ENCODE results near the gene CNR1.

CNR1 gene

DNA sequence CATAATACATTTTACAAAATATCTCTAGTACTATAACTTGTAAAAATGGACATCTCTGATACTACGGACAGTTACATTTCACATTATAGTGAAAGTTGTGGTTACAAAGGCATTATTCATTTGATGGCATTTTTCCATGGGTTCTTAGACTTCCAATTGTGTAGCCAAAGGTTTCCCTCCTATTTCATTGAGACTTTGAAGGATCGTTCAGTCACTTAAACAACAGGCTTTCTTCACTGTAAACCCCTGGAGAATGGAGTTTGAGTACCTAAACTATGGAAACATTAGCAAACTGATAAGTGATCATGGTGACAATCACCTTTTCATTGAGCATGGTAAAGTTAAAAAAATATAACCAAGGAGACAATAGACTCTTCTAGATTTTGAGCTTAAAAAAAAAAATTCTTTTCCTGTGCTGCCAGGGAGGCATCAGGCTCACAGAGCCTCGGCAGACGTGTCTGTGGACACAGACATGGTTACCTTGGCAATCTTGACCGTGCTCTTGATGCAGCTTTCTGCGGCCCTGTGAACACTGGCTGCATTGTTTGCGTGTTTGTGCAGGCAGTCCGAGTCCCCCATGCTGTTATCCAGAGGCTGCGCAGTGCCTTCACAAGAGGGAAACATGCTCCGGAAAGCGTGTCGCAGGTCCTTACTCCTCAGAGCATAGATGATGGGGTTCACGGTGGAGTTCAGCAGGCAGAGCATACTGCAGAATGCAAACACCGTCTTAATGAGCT lies 22.6 kb downstream of the CNR1 start:
- FAIRE-seq, result no peak

DNA sequence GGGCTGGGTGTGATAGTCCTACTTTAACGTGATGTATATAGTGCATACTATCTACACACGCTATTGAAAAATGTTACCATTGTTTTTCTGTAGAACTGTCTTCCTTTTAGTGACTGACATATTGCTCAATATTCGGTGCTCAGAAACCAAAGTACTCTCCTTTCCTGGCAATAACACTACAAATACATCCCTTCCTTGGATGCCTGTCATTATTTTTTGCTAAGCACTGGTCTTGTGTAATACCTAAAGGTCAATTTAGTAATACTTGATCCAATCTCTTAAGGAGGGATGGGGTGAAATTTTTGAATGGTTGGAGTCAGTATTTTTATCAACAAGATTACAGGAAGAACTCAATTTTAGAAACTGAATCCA lies 23.9 kb downstream of the CNR1 start:
- no peak for FAIRE-seq

DNA sequence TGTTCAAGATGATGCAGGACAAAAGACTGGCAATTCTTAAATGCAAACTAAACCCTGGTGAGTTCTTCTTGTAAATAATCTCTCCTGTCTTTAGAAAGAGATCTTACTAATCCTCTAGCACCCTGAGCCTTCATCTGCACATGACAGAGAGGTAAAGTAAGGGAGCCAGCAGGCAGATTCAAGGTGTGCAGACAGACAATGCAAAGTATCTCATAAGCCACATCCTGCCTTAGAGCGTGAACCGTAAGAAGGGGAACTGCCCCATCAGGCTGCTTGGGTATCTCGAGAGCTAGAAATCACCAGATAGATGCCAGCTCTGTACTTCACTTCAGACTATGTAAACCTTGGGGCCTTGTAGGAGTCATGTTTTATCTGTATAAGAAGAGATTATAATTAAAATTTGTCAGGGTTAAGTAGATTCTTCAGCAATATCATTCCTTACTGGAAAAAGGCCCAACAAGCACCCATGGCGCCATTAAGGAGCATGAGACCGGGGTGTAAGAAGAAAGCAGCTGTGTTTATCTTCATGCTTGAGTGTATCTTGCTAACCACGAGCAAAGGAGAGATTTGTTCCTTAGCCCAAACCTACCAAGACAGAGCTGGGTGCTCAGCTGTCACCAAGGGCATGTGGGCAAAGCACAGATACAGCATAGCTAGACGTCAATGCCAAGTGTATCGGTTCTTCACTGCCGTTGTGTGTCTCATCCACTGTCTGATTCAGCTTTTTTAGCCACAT lies 24.4 kb downstream of the CNR1 start:
- FAIRE-seq, result no peak

DNA sequence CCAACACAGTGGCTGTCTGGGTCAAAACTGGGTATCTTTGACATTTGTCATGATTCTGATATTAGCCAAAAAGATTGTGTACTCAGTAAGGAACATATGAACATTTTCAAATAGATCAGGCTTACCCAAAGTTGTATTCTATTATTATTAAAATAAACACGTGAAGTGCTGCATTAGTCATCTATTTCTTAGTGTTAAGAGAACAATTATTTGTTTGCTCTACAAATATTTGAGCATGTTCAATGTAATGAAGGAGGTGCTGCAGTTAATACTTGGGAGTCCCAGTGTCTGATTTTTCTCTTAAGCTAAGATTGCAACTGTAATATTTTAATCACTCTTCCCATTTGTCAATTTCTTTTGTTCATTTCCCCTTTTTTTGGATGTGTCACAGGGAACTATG lies 28.2 kb downstream of the CNR1 start:
- FAIRE-seq, result no peak

DNA sequence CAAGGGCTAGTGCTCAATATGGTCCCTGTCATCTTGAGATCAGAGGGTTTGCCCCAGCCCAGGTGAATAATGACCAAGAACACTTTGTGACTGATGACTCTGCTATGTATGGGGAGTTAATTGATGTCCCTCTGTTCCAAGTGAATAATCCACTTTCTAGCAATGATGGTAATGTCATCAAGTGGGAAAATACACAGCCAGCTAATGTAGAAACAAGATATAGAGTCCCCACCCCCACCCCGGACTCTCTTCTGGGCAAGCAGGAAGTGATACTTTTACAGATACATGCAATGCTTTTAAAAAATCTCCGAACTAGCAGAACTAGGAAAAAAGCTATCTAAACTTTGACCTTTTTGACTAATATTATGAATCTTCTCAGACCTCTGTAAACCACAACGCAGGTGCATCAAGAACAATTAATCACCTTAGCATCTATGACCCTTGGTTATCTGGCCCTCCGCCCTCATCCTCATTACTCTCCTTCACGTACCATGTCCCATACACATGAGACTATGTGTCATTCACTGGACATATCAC lies 30.5 kb downstream of the CNR1 start:
- no peak for FAIRE-seq

DNA sequence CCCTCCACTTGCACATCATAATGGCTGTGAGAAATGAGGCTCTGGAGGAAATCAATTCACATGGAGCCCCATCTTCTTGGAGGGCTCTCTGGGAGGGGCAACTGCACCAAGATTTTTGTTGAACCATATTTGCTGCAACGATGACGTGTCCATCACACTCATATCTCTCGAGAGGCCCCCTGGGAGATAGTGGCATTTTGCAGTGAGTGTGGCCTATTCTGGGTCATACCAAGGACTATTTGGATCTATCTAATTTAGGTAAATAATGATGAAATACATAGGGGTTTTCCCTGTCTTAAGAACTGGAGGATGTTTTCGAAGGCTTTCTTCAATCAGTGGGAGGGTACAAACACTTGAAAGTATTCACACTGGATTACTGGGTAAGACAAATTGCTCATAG lies 31.6 kb downstream of the CNR1 start:
- FAIRE-seq, result no peak

DNA sequence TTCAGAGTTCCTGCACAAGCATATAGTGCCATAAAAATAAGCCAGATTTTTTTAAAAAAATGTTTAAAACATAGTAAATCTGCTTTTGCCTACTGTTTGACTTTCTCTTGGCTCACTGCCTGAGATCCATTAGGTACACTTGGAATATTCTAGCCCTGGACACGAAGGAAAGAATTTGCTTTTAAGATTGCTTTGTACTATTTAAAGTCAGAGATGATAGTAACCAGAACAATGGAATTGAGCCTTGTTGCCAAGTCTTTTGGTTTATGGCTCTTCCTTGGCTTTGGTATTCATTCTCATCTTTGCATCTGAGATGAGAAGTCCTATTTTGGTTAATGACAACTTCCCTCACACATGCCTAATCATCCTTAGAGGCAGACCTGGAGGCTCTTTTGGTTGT lies 32.4 kb downstream of the CNR1 start:
- FAIRE-seq, result no peak

DNA sequence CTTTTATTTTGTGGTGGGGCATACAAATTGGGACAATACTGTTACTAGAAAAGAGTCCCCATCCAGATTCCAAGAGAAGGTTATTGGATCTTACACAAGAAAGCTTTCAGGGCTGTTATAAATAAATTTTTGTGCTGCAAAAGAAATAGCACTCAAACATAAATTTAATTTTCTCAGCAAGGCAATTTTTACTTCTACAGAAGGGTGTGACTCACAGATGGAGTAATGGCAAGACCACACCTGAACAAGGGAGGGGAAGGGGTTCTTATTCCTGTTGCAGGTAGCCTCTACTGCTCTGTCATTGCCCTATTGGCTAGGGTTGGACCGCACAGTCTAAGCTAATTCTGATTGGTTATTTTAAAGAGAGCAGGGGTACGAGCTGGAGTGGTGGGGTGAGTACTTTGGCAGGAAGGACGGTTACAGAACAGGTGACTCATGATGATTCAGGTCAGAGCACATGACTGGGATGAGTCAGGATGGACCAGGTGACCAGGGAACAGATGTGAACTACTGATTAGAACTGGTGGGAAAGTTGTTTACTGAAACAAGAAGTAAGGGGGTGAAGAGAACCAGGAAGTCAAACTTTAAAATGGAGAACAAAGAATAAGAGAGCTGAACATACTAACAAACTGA lies 41.1 kb downstream of the CNR1 start:
- FAIRE-seq, result no peak

DNA sequence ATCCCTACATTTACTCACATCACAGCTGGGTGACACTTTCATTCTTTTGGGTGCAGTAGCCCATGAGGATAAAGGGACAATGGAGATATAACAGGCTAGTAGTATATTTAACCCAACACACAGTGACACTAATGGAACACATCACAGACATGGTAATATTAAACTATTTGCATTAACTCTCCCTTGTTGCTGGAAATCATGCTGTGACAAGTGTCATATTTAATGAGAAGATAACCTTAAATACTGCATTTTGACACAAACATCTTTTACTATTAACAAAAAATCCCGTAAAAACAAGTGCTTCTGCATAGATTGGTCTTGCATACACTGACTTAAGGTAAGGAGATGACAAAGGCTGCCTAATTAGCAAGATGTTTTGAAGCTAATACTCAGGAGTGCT lies 45.5 kb downstream of the CNR1 start:
- no peak for FAIRE-seq

DNA sequence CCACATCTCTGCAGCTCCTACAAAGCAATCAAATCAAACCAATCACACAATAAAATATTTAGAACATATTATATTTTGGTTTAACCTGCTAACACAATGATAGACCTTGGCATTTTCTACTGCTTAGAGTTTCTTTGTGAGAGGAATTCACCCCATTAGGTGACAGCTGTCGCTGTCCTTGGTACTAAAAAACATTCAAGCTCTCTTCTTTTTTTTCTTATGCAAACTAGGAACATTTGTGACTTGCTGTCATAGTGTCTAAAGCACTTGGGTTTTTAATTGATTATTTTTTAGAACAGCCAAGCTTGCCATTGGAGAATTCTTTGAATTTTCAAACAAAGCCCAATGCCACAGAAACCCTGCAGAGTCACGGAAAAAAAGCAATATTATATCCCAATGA lies 46.4 kb downstream of the CNR1 start:
- FAIRE-seq, result no peak

DNA sequence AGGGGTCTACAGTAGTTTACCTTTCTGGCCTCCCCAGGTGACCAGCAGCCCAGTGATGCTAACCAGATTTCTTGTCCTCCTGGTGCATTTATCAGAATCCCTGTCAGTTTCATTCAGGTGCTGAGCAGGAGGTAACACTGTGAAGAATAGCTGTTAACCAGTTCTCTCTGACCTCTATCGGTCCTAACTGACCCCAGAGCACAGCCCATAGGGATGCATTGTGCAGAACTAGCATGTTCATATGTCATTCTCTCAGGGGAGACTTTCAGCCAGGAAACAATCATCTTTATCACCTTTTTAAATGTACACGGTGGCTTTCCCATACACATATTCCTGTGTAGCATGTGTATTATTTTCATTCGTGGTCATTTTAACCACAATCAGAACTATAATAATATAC lies 49.9 kb downstream of the CNR1 start:
- no peak for FAIRE-seq

DNA sequence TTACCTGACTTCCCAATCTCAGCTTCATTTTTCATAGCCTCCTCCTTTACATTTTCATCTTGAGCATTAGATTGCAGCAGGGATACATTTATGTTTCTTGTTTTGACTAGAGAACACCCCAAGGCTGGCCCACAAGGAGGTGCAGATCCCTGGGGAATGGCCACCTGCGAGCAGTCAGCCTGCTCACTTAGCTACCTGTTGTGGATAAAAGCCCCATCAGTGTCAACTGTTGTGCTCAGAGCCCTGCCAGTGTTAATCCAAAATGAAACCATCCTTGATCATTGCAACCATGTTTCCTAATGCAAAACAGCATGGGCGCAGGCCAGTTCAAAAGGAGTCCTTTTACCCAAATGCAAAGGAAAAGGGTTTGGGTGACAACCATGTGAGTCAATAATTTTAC lies 50.8 kb downstream of the CNR1 start:
- no peak for FAIRE-seq

DNA sequence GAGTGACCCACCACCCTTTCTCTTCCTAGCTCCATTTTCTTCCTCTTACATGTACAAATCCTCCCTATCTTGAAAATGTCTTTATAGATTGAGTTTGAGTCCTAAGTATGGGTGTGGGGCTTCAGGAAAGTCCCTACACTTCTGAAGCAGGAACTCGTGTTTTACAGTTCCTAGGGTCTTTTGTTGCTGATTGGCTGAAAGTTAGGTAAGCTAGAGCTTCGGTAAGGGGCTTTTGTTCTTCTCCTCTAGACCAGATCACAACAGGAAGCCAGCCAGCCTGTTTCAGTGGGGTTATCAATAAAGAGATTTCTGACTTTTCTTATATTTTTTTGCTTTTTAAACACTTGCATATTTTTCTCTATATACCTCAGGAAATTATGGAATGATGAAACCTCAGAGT lies 51.3 kb downstream of the CNR1 start:
- no peak for FAIRE-seq

DNA sequence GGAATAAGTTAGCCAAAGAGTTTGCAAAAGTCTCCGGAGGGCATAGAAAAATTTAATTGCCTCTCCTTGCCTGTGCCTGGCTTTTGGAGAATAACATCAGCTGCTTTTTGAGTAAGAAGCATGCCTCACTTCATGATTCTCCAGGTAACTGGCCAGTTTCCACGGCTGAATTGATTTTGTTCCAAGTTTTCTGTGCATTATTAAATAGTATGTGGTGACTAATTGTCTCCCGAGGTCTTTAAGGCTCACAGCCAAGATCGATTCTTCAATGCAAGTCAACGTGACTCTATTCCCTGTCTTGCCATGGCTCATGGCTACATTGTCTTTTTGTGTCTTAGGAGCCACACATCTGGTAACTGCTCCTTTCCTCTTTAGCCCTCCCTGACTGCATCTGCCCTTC lies 54.2 kb downstream of the CNR1 start:
- no peak for FAIRE-seq

DNA sequence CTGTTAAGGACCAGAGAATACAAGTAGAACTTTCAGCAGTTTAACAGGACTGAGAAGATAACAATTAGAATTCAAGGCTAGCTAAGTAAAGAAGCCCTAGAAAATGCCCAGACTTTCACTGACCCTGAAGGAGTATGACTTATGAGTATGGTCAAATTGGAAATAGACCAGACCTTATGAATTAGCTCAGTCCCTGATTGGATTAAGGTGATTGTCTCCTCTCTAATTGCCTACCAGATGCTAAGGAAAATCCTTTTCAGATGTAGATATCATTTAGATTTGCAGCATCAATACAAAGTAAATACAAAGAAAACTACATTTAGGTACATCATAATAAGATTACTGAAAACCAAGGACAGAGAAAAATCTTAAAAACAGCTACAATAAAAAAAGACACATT lies 58.9 kb downstream of the CNR1 start:
- no peak for FAIRE-seq

DNA sequence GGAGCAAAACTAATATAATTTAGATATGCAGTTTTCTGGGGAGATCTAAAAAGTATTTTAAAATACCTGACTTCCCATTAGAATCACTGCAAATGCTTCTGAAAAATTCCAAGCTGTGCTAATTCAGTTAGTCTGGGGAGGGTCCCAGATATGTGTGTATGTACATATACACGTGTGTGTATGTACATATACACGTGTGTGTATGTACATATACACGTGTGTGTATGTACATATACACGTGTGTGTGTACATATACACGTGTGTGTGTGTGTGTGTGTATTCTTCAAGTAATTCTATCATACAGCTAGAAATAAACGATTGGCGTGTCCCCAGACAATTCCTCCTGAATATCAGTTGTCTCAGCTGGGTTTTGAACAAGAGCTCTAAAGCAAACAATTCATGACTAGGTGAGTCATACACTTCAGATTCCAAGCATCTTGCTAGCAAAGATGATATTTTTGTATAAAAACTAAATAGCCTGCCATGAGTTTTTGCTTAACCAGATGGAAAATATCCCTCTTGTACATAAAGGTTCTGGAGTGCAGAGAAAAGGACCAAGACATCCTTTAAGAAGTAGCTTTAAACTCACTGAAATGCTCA lies 60.3 kb downstream of the CNR1 start:
- no peak for FAIRE-seq
